H1 (cell line): ENCODE measurements around the gene DICER1. TPM values are rescaled to one million over a fixed set of nuclear protein-coding genes. Genes with fewer than 3 reads are reported as not detected.

ENCODE experiments used
- CTCF ChIA-PET: fragments of 300-600 bp; sonication (Branson Sonifier 250); formaldehyde crosslinking; loops from one replicate; lab custom pipeline; 2021; ENCODE audit not compliant: partially characterized antibody; lab: Charles Lee
- POLR2A ChIA-PET: fragments of 300-600 bp; sonication (Branson Sonifier 250); formaldehyde crosslinking; loops from one replicate; lab custom pipeline; 2021; ENCODE audit warnings: inconsistent platforms; ENCODE audit not compliant: partially characterized antibody; lab: Charles Lee
- DNase-seq, 2 experiments: peaks; one replicate each; pipeline versions ENCODE4 v3.0.0 to v3.0.0-alpha.2; 2010 to 2022; ENCODE audit warnings: low spot score in 2 of 2, low read depth in 1 of 2, mixed read lengths in 1 of 2
- FAIRE-seq: peaks from 2 replicates; lab custom pipeline; 2011; peaks lifted over from hg19 to GRCh38; lab: Jason Lieb, UNC
- H2AFZ ChIP-seq: 2 replicates; pipeline ENCODE4 v1.8.1; 2012; ENCODE audit warnings: low read length, inconsistent platforms
- H2AK5ac ChIP-seq: 2 replicates; pipeline ENCODE4 v1.6.1; 2013; ENCODE audit warnings: low read depth, low read length
- H2BK120ac ChIP-seq: replicated peaks from 2 replicates; pipeline ENCODE3; 2013; ENCODE audit warnings: low read depth, low read length, inconsistent platforms
- H2BK12ac ChIP-seq: 2 replicates; pipeline ENCODE4 v1.6.1; 2013; ENCODE audit warnings: low read depth, low read length
- H2BK15ac ChIP-seq: 2 replicates; pipeline ENCODE4 v1.6.1; 2013; ENCODE audit warnings: low read length
- H2BK20ac ChIP-seq: 2 replicates; pipeline ENCODE4 v1.6.1; 2013; ENCODE audit warnings: low read length
- H2BK5ac ChIP-seq: 2 replicates; pipeline ENCODE4 v1.6.1; 2013; ENCODE audit warnings: low read depth, low read length
- H3K14ac ChIP-seq: 2 replicates; pipeline ENCODE4 v1.6.1; 2013; ENCODE audit warnings: inconsistent platforms; ENCODE audit not compliant: insufficient read length
- H3K18ac ChIP-seq: 2 replicates; pipeline ENCODE4 v1.6.1; 2013; ENCODE audit warnings: low read length; ENCODE audit errors: extremely low read depth
- H3K23ac ChIP-seq: 2 replicates; pipeline ENCODE4 v1.6.1; 2013; ENCODE audit warnings: inconsistent platforms; ENCODE audit not compliant: insufficient read length
- H3K23me2 ChIP-seq: 2 replicates; pipeline ENCODE4 v1.6.1; 2013; ENCODE audit warnings: low read depth, low read length
- H3K27ac ChIP-seq: 2 replicates; pipeline ENCODE4 v1.6.1; 2011; ENCODE audit warnings: low read depth, low read length, inconsistent platforms
- H3K27me3 ChIP-seq, 4 experiments: replicated peaks in 1 of 4; 1 replicate in 1 of 4; 2 replicates in 3 of 4; pipeline versions ENCODE4 v1.6.1 to v1.8.1; 2011 to 2013; ENCODE audit warnings: low read length in 3 of 4, mild to moderate bottlenecking in 3 of 4, inconsistent platforms in 2 of 4, mixed read lengths in 2 of 4, moderate library complexity in 1 of 4; ENCODE audit not compliant: control insufficient read depth in 3 of 4, insufficient read depth in 3 of 4; ENCODE audit errors: extremely low read depth in 1 of 4
- H3K36me3 ChIP-seq, 4 experiments: 2 replicates each; pipeline versions ENCODE4 v1.6.1 to v1.8.1; 2011 to 2013; ENCODE audit warnings: mild to moderate bottlenecking in 4 of 4, low read length in 3 of 4, moderate library complexity in 2 of 4, control low read depth in 1 of 4, inconsistent platforms in 1 of 4; ENCODE audit not compliant: insufficient read depth in 4 of 4, control insufficient read depth in 2 of 4
- H3K4ac ChIP-seq: replicated peaks from 2 replicates; pipeline ENCODE3; 2013; ENCODE audit warnings: low read length, low read depth, mixed read lengths, inconsistent platforms; ENCODE audit not compliant: insufficient read length
- H3K4me1 ChIP-seq, 4 experiments: replicated peaks in 1 of 4; 1 replicate in 1 of 4; 2 replicates in 3 of 4; pipeline versions ENCODE4 v1.6.1 to v1.8.1; 2011 to 2013; ENCODE audit warnings: low read length in 3 of 4, inconsistent platforms in 2 of 4, mixed read lengths in 1 of 4; ENCODE audit not compliant: insufficient read depth in 4 of 4, control insufficient read depth in 3 of 4
- H3K4me2 ChIP-seq, 2 experiments: 2 replicates each; pipeline versions ENCODE4 v1.6.1 to v1.8.1; 2011 to 2013; ENCODE audit warnings: low read depth in 2 of 2, low read length in 2 of 2, control low read depth in 1 of 2, inconsistent platforms in 1 of 2, mild to moderate bottlenecking in 1 of 2; ENCODE audit not compliant: insufficient read depth in 1 of 2
- H3K4me3 ChIP-seq, 4 experiments: fragments of 200-600, 300-600 bp in 1 of 4; sonication (generic), shearing (Covaris generic), sonication (Bioruptor Twin) in 1 of 4; 2 replicates each; pipeline versions ENCODE4 v1.5.1 to v1.8.1; 2011 to 2016; ENCODE audit warnings: low read length in 4 of 4, low read depth in 3 of 4, control low read depth in 2 of 4, inconsistent platforms in 2 of 4, mild to moderate bottlenecking in 2 of 4, mixed read lengths in 1 of 4, moderate library complexity in 1 of 4; ENCODE audit not compliant: insufficient read depth in 2 of 4; ENCODE audit errors: extremely low read depth in 1 of 4
- H3K56ac ChIP-seq: replicated peaks from 2 replicates; pipeline ENCODE3; 2013; ENCODE audit warnings: low read depth, mild to moderate bottlenecking, mixed read lengths, low read length, inconsistent platforms; ENCODE audit not compliant: insufficient read length
- H3K79me1 ChIP-seq: 2 replicates; pipeline ENCODE4 v1.6.1; 2013; ENCODE audit warnings: low read depth, low read length, control low read depth
- H3K79me2 ChIP-seq, 2 experiments: 2 replicates each; pipeline versions ENCODE4 v1.6.1 to v1.8.1; 2012 to 2013; ENCODE audit warnings: low read length in 2 of 2, mild to moderate bottlenecking in 2 of 2, inconsistent platforms in 1 of 2; ENCODE audit not compliant: insufficient read depth in 2 of 2, control insufficient read depth in 1 of 2
- H3K9ac ChIP-seq, 4 experiments: replicated peaks in 1 of 4; 1 replicate in 1 of 4; 2 replicates in 3 of 4; pipeline versions ENCODE4 v1.6.1 to v1.8.1; 2011 to 2013; ENCODE audit warnings: low read depth in 3 of 4, low read length in 3 of 4, control low read depth in 2 of 4, mild to moderate bottlenecking in 2 of 4, moderate library complexity in 2 of 4, inconsistent platforms in 1 of 4; ENCODE audit errors: extremely low read depth in 1 of 4
- H3K9me3 ChIP-seq, 2 experiments: 2 replicates each; pipeline versions ENCODE4 v1.6.1 to v1.8.1; 2012 to 2013; ENCODE audit warnings: mild to moderate bottlenecking in 2 of 2, moderate library complexity in 2 of 2, control low read depth in 1 of 2, inconsistent platforms in 1 of 2, low read depth in 1 of 2, low read length in 1 of 2, mixed read lengths in 1 of 2; ENCODE audit not compliant: insufficient read depth in 2 of 2
- H4K20me1 ChIP-seq, 2 experiments: replicated peaks in 1 of 2; 2 replicates each; pipeline versions ENCODE3 to v1.8.1; 2011 to 2013; ENCODE audit warnings: inconsistent platforms in 2 of 2, low read length in 2 of 2, mild to moderate bottlenecking in 1 of 2; ENCODE audit not compliant: insufficient read depth in 2 of 2, control insufficient read depth in 1 of 2
- H4K5ac ChIP-seq: 2 replicates; pipeline ENCODE4 v1.6.1; 2013; ENCODE audit warnings: low read length, low read depth, mixed read lengths, inconsistent platforms; ENCODE audit not compliant: insufficient read length
- H4K8ac ChIP-seq: 2 replicates; pipeline ENCODE4 v1.8.0; 2013; ENCODE audit warnings: mild to moderate bottlenecking, moderate library complexity, low read length, inconsistent platforms; ENCODE audit not compliant: insufficient read depth; ENCODE audit errors: extremely low read depth
- H4K91ac ChIP-seq: replicated peaks from 2 replicates; pipeline ENCODE3; 2013; ENCODE audit warnings: low read length, mixed read lengths, inconsistent platforms; ENCODE audit not compliant: insufficient read length
- CBX5 ChIP-seq: fragments of 300-800, 300-1000 bp; sonication (generic); IDR thresholded peaks from 2 replicates; pipeline ENCODE4 v1.7.1; 2016; ENCODE audit warnings: antibody characterized with exemption, low read length, low read depth
- CBX8 ChIP-seq: fragments of 300-800, 300-1000 bp; sonication (generic); IDR thresholded peaks from 2 replicates; pipeline ENCODE4 v1.7.1; 2016; ENCODE audit warnings: low read depth, low read length, borderline replicate concordance
- EP300 ChIP-seq, 2 experiments: IDR thresholded peaks; 1 replicate in 1 of 2; 2 replicates in 1 of 2; pipeline ENCODE4 v1.6.1; 2011 to 2012; ENCODE audit warnings: low read depth in 2 of 2, low read length in 2 of 2, mild to moderate bottlenecking in 2 of 2, borderline replicate concordance in 1 of 2, inconsistent platforms in 1 of 2, moderate library complexity in 1 of 2
- FOSL1 ChIP-seq: IDR thresholded peaks from 2 replicates; pipeline ENCODE4 v1.6.1; 2011; ENCODE audit warnings: mild to moderate bottlenecking, low read depth, low read length, moderate library complexity; ENCODE audit not compliant: insufficient read depth
- JUND ChIP-seq: IDR thresholded peaks from 2 replicates; pipeline ENCODE4 v1.6.1; 2011; ENCODE audit warnings: mild to moderate bottlenecking, improper control_type of control experiment, low read length
- MAFK ChIP-seq: IDR thresholded peaks from 2 replicates; pipeline ENCODE4 v1.6.1; 2012; ENCODE audit warnings: low read depth, mild to moderate bottlenecking, improper control_type of control experiment, low read length
- MAX ChIP-seq: IDR thresholded peaks from 2 replicates; pipeline ENCODE4 v1.6.1; 2012; ENCODE audit warnings: inconsistent platforms
- NANOG ChIP-seq: IDR thresholded peaks from 2 replicates; pipeline ENCODE4 v1.6.1; 2011; ENCODE audit warnings: low read length, low read depth, mild to moderate bottlenecking, inconsistent platforms; ENCODE audit not compliant: insufficient read depth, poor library complexity, severe bottlenecking
- NRF1 ChIP-seq: IDR thresholded peaks from 2 replicates; pipeline ENCODE4 v1.6.1; 2011; ENCODE audit warnings: mild to moderate bottlenecking, low read depth, low read length, improper control_type of control experiment
- SAP30 ChIP-seq: fragments of 300-600 bp; sonication (generic); IDR thresholded peaks from 2 replicates; pipeline ENCODE4 v1.7.1; 2012; ENCODE audit warnings: low read length, moderate library complexity, mild to moderate bottlenecking, inconsistent platforms; ENCODE audit not compliant: insufficient read depth, insufficient replicate concordance
- SIN3A ChIP-seq, 2 experiments: IDR thresholded peaks in 1 of 2; conservative IDR thresholded peaks in 1 of 2; 2 replicates each; pipeline ENCODE4 v1.6.1; 2011 to 2012; ENCODE audit warnings: low read length in 2 of 2, improper control_type of control experiment in 1 of 2, low read depth in 1 of 2, mild to moderate bottlenecking in 1 of 2
- SRF ChIP-seq: IDR thresholded peaks from 2 replicates; pipeline ENCODE4 v1.6.1; 2011; ENCODE audit warnings: mild to moderate bottlenecking, low read depth, low read length, moderate library complexity
- SUZ12 ChIP-seq: fragments of 200-600 bp; sonication (generic); IDR thresholded peaks from 2 replicates; pipeline ENCODE4 v1.6.1; 2012; ENCODE audit warnings: mild to moderate bottlenecking, inconsistent platforms, low read length, moderate library complexity, mixed read lengths
- YY1 ChIP-seq: IDR thresholded peaks from 2 replicates; pipeline ENCODE4 v1.6.1; 2011; ENCODE audit warnings: low read depth, mild to moderate bottlenecking, low read length
- WGBS, 2 experiments: shearing (Covaris generic) in 1 of 2; methylation state at CpG; one replicate each; pipeline versions ENCODE4 v1.1.6 to v1.1.7; 2013 to 2015; ENCODE audit warnings: low lambda C conversion rate in 2 of 2, mixed read lengths in 2 of 2, inconsistent platforms in 1 of 2, low coverage in 1 of 2, missing lambda C conversion rate in 1 of 2; ENCODE audit not compliant: insufficient replicate concordance in 2 of 2, insufficient coverage in 1 of 2, insufficient read length in 1 of 2; ENCODE audit errors: extremely low coverage in 1 of 2, missing lambda C conversion rate in 1 of 2; 5-methylcytosine and 5-hydroxymethylcytosine counted together
- polyA plus RNA-seq, 7 experiments: library from polyadenylated mRNA; depleted of rRNA in 3 of 7; stranded (reverse) in 5 of 7; unstranded in 2 of 7; fragments of >200 nt in 5 of 7; fragments of 200-250 nt in 2 of 7; gene quantifications; 1 replicate in 5 of 7; 2 replicates in 1 of 7; 4 replicates in 1 of 7; pipeline versions ENCODE4 v1.2.1 to v1.2.3, GENCODE V29; 2011 to 2013; ENCODE audit warnings: missing spikeins in 2 of 7, mixed read lengths in 2 of 7
- total RNA-seq: library from RNA; stranded (reverse); fragmentation: NEBNext Ultra II Directional; extraction: Animal tissue kit (Norgen Biotek cat#: 25700); gene quantifications from 2 replicates; pipeline ENCODE4 v1.2.1, GENCODE V29; 2021

The DICER1 gene
- total and polyA plus RNA-seq, 2 of the 8 experiments (the other 6 are each of a cell fraction or from before 2014, with no cell fraction given) = 11.9 to 61.8 TPM

- Histone ChIP-seq H3K23ac (no peak overlapping the region), H2AK5ac (no peak overlapping the region), H3K23me2 (peaks cover 8% of the 10 kb centered on the region; the same call in 1 of the 2 replicates), H3K9ac (no peak overlapping the region), H3K79me1 (no peaks in the 10 kb centered on the region), H4K5ac (no peak overlapping the region), H2BK120ac (no peak overlapping the region), H2BK5ac (no peak overlapping the region), H3K56ac (no peak overlapping the region), H4K91ac (no peak overlapping the region), H4K20me1 (peaks cover 0 to 7% of the 10 kb centered on the region in 2 experiments), H3K79me2 (no peaks in the 10 kb centered on the region), H3K18ac (no peak overlapping the region), H2AFZ (no peak overlapping the region), H3K27me3 (no peaks in the 10 kb centered on the region; a peak in 1 of 7 replicates), H3K27ac (no peak overlapping the region), H3K14ac (no peak overlapping the region), H2BK15ac (no peak overlapping the region), H3K36me3 (no peaks in the 10 kb centered on the region), H3K4ac (no peak overlapping the region), H3K4me1 (no peaks in the 10 kb centered on the region), H3K9me3 (no peaks in the 10 kb centered on the region), H2BK12ac (no peak overlapping the region), H3K4me2 (no peak overlapping the region), H2BK20ac (no peak overlapping the region), H3K4me3 (no peak overlapping the region), H4K8ac (no peak overlapping the region; the same call in 1 of the 2 replicates)
- no peak for FAIRE-seq
- no peak for DNase-seq
- WGBS, 2 experiments = 90% methylated on average over 6 of the region's 6 CpGs; no CpG with 5 or more reads in 1 of the 2 experiments
- POLR2A ChIA-PET = no interaction called here
- CTCF ChIA-PET = interaction anchor here (2.2 kb wide), 1 partner anchor 10 kb away, joined by 4 read pairs; no protein-coding TSS in a partner anchor
- TF ChIP-seq NANOG = no peak
- TF ChIP-seq SIN3A (conservative IDR thresholded peaks at IDR 0.05 in 1 of 2, IDR thresholded peaks at IDR 0.05 in 1 of 2; ENCODE audit: low read depth in 1 of 2, low read length in 2 of 2) = no peak
- TF ChIP-seq MAX = no peak
- no peak for TF ChIP-seq YY1
- no peak for TF ChIP-seq CBX8
- no peak for TF ChIP-seq MAFK
- TF ChIP-seq CBX5 = no peak
- TF ChIP-seq NRF1 = no peak
- no peak for TF ChIP-seq JUND
- no peak for TF ChIP-seq SAP30
- TF ChIP-seq SUZ12 = no peak
- TF ChIP-seq SRF = no peak
- no peak for TF ChIP-seq EP300 (IDR thresholded peaks at IDR 0.05; ENCODE audit: borderline replicate concordance in 1 of 2, low read depth in 2 of 2, low read length in 2 of 2)
- TF ChIP-seq FOSL1 = no peak
Observed at GRCh38 chr14:95064256-95064655, 93.1 kb downstream of the DICER1 start.
